ENCODE measurements around the gene SEC24C. TPM values are rescaled to one million over a fixed set of nuclear protein-coding genes. Genes with fewer than 3 reads are reported as not detected.

SEC24C gene
- total RNA-seq, 2 donors from 2014 or later: 152 to 172 TPM

DNA sequence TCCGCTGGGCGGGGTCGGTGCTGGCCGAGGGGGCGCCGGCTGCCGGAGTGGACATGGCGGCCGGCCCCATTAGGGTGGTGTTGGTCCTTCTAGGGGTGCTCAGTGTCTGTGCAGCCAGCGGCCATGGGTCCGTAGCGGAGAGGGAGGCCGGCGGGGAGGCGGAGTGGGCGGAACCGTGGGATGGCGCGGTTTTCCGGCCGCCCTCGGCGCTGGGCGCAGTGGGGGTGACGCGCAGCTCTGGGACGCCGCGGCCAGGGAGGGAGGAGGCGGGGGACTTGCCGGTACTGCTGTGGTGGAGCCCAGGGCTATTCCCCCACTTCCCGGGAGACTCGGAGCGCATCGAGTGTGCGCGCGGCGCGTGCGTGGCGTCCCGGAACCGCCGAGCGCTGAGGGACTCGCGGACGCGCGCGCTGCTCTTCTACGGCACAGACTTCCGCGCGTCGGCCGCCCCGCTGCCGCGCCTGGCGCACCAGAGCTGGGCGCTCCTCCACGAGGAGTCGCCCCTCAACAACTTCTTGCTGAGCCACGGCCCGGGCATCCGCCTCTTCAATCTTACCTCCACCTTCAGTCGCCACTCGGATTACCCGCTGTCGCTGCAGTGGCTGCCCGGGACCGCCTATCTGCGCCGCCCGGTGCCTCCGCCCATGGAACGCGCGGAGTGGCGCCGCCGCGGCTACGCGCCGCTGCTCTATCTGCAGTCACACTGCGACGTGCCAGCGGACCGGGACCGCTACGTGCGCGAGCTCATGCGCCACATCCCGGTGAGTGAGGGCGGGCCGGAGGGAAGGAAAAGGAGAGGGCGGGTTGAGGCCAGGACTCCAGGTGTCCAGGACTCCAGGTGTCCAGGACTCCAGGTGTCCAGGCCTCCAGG, 28.3 kb downstream of the SEC24C start:
- no peaks in the 10 kb centered on the region for H3K9me3 Mint-ChIP-seq
- peaks cover 54% of the 10 kb centered on the region for H3K36me3 Mint-ChIP-seq
- DNase-seq (ENCODE audit: low spot score) (peak; percentile 96), ATAC-seq (peak; percentile 90 to 93)
- H3K4me1 Mint-ChIP-seq (ENCODE audit: low read depth in 2 of 2): peaks cover 50% of the 10 kb centered on the region in 2 donors
- peak overlapping the region; percentile 78 to 79 for H3K27ac Mint-ChIP-seq
- no peaks in the 10 kb centered on the region for H3K27me3 Mint-ChIP-seq
- peak overlapping the region; percentile 93 for H3K4me3 Mint-ChIP-seq

GRCh38 chr10:73773152-73773879, 29.1 kb downstream of the SEC24C start:
- Mint-ChIP-seq H3K36me3 (peaks cover 48% of the 10 kb centered on the region), H3K27ac (peak overlapping the region; percentile 78 to 79), H3K4me1 (ENCODE audit: low read depth in 2 of 2) (peaks cover 51 to 52% of the 10 kb centered on the region in 2 donors), H3K9me3 (no peaks in the 10 kb centered on the region), H3K27me3 (no peaks in the 10 kb centered on the region), H3K4me3 (peak overlapping the region; percentile 93)
- ATAC-seq (no peak), DNase-seq (ENCODE audit: low spot score) (no peak)

- H3K4me3 Mint-ChIP-seq: peak overlapping the region; percentile 93
- H3K36me3 Mint-ChIP-seq: peaks cover 42% of the 10 kb centered on the region
- H3K27ac Mint-ChIP-seq: peak overlapping the region; percentile 78 to 79
- H3K9me3 Mint-ChIP-seq: no peaks in the 10 kb centered on the region
- ATAC-seq (peak; percentile 3 to 8), DNase-seq (ENCODE audit: low spot score) (peak; percentile 76)
- no peaks in the 10 kb centered on the region for H3K27me3 Mint-ChIP-seq
- H3K4me1 Mint-ChIP-seq (ENCODE audit: low read depth in 2 of 2): peaks cover 44 to 45% of the 10 kb centered on the region in 2 donors
Measured at GRCh38 chr10:73774637-73775036, 30.5 kb downstream of the SEC24C start.

DNA sequence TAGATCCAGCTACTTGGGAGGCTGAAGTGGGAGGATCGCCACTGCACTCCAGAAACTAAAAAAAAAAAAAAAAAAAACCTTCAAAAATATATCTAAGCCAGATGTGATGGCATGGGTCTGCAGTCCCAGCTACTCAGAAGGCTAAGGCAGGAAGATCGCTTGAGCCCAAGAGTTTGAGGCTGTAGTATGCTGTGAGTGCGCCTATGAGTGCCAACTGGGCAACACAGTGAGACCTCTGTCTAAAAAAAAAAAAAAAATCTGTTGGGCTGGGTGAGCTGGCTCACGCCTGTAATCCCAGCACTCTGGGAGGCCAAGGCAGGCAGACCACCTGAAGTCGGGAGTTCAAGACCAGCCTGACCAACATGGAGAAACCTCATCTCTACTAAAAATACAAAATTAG, 34.8 kb downstream of the SEC24C start:
- Mint-ChIP-seq H3K9me3 (no peaks in the 10 kb centered on the region), H3K4me1 (ENCODE audit: low read depth in 2 of 2) (peaks cover 47 to 63% of the 10 kb centered on the region in 2 donors), H3K27ac (no peak overlapping the region), H3K36me3 (peaks cover 36% of the 10 kb centered on the region), H3K4me3 (no peak overlapping the region), H3K27me3 (no peaks in the 10 kb centered on the region)
- no peak for ATAC-seq
- no peak for DNase-seq (ENCODE audit: low spot score)

DNA sequence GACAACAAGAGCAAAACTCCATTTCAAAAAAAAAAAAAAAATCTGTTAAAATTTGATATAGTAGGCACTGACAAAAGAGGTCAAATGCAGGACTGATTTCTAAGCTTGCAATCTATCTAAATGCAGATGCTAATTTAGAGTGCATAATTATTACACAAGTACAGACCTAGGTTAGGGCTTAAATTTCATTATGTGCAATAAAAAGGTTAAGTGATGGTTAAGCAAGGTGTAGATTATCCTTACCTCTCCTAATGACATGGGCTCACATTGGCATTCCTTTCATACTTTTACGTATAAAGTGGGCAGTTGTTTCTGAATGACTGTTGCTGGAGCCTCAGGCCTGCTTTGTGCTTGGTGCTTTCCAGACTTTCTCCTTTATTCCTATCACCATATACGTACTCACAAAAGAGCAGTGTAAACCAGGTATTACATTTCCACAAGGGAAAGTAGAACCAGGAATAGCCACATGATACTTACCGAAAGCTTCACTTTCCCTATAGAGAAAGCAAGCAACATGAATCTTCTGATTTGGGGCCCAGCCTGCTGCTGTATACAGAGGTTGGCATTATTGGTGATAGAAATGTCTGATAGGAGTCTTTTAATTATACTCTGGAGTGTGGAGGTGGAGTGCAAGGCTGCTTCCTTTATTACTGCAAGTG, 35.5 kb downstream of the SEC24C start:
- ATAC-seq: no peak
- Mint-ChIP-seq H3K27me3 (no peaks in the 10 kb centered on the region), H3K36me3 (peaks cover 30% of the 10 kb centered on the region), H3K27ac (peak overlapping the region; percentile 98), H3K4me1 (ENCODE audit: low read depth in 2 of 2) (peaks cover 44 to 57% of the 10 kb centered on the region in 2 donors), H3K9me3 (no peaks in the 10 kb centered on the region), H3K4me3 (peak overlapping the region; percentile 98)
- DNase-seq (ENCODE audit: low spot score): no peak

- Mint-ChIP-seq H3K27ac (peak overlapping the region; percentile 98), H3K36me3 (peaks cover 25% of the 10 kb centered on the region), H3K9me3 (no peaks in the 10 kb centered on the region), H3K27me3 (no peaks in the 10 kb centered on the region), H3K4me1 (ENCODE audit: low read depth in 2 of 2) (peaks cover 45 to 56% of the 10 kb centered on the region in 2 donors), H3K4me3 (peak overlapping the region; percentile 98)
- ATAC-seq (no peak), DNase-seq (ENCODE audit: low spot score) (no peak)
Measured at GRCh38 chr10:73780301-73780700, 36.1 kb downstream of the SEC24C start.

- H3K36me3 Mint-ChIP-seq: peaks cover 19% of the 10 kb centered on the region
- H3K4me1 Mint-ChIP-seq (ENCODE audit: low read depth in 2 of 2): peaks cover 43 to 57% of the 10 kb centered on the region in 2 donors
- DNase-seq (ENCODE audit: low spot score) (no peak), ATAC-seq (no peak)
- peak overlapping the region; percentile 98 for H3K27ac Mint-ChIP-seq
- H3K9me3 Mint-ChIP-seq: no peaks in the 10 kb centered on the region
- peak overlapping the region; percentile 98 for H3K4me3 Mint-ChIP-seq
- no peaks in the 10 kb centered on the region for H3K27me3 Mint-ChIP-seq
Measured at GRCh38 chr10:73780966-73781365, 36.8 kb downstream of the SEC24C start.

GRCh38 chr10:73781548-73781878, 37.3 kb downstream of the SEC24C start:
- DNase-seq (ENCODE audit: low spot score) (no peak), ATAC-seq (peak in 1 of 2 donors; percentile 17)
- Mint-ChIP-seq H3K4me1 (ENCODE audit: low read depth in 2 of 2) (peaks cover 48 to 62% of the 10 kb centered on the region in 2 donors), H3K27ac (peak overlapping the region; percentile 98), H3K27me3 (no peaks in the 10 kb centered on the region), H3K9me3 (no peaks in the 10 kb centered on the region), H3K4me3 (peak overlapping the region; percentile 98), H3K36me3 (peaks cover 19% of the 10 kb centered on the region)

DNA sequence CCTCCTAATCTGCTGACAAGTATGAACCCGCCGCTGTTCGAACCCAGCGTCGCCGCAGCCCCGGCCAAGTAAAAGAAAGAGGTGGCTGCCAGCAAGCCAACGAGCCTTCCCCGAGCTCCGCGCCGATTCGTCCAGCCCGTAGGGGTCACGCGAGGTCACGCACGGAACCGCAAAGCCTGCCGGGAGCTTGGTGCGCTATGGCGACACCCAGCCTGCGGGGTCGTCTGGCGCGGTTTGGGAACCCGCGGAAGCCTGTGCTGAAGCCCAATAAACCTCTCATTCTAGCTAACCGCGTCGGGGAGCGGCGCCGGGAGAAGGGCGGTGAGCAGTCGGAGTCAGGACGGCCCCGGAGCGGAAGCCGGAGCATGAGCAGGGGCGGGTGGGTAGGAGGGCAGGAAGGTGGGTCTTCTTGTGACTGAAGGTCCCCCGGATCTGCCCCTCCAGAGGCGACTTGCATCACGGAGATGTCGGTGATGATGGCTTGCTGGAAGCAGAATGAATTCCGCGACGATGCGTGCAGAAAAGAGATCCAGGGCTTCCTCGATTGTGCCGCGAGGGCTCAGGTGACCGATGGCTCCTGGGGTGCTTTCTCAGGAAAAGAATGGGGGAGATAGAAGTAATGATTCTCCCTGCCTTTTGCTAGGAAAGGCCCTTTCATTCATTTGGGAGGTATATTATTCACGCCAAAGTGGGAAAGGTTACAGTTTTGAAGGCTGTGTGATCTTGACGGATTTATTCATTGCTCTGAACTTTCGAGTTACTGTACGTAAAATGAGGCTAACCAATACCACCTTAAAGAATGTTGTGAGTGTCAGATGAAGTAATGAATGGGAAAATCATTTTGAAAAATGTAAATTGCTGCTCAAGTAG, 37.9 kb downstream of the SEC24C start, which contains the start of gene CHCHD1:
Gene CHCHD1, plus strand, starts transcription at position 170 of the 870 bp plus-strand sequence. Its CDS starts 28 bp downstream, at position 198.
- peaks cover 47 to 60% of the 10 kb centered on the region in 2 donors for H3K4me1 Mint-ChIP-seq (ENCODE audit: low read depth in 2 of 2)
- no peaks in the 10 kb centered on the region for H3K9me3 Mint-ChIP-seq
- peaks cover 14% of the 10 kb centered on the region for H3K36me3 Mint-ChIP-seq
- no peaks in the 10 kb centered on the region for H3K27me3 Mint-ChIP-seq
- peak; percentile 81 to 87 for ATAC-seq
- H3K27ac Mint-ChIP-seq: peak within 1 kb of the TSS; percentile 98
- peak; percentile 92 for DNase-seq (ENCODE audit: low spot score)
- H3K4me3 Mint-ChIP-seq: peak within 1 kb of the TSS; percentile 98

- peaks cover 14% of the 10 kb centered on the region for H3K36me3 Mint-ChIP-seq
- DNase-seq (ENCODE audit: low spot score) (no peak), ATAC-seq (no peak)
- H3K4me3 Mint-ChIP-seq: peak overlapping the region; percentile 98
- peak overlapping the region; percentile 98 for H3K27ac Mint-ChIP-seq
- no peaks in the 10 kb centered on the region for H3K27me3 Mint-ChIP-seq
- no peaks in the 10 kb centered on the region for H3K9me3 Mint-ChIP-seq
- peaks cover 47 to 54% of the 10 kb centered on the region in 2 donors for H3K4me1 Mint-ChIP-seq (ENCODE audit: low read depth in 2 of 2)
Measured at GRCh38 chr10:73782749-73783085, 38.5 kb downstream of the SEC24C start.

DNA sequence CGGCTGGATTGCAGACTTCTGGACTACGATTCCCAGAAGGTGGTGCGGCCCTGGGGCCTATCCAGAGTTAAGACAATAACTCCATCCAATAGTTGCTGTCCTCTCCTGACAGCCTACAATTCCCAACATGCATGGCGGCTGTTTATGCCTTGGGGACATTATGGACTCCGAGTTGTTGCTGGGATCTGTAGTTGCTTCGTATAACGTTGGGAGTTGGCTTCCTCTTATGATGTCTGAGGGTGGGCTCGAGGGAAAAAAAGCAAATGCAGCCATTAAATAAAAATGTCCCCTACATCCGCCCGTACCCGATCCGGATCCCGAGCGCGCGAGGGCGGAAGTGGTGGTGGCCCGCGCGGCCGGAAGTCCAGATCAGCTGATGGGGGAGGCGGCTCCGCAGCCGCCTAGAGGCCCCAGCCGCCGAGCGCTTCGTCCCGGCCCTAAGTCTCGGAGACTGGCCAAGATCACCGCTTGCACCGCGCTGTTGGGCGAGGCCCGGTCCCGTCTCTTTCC, 41.1 kb downstream of the SEC24C start, which contains the start of gene ZSWIM8:
Gene ZSWIM8, plus strand, starts transcription at position 396 of the 510 bp plus-strand sequence. CDS start 273 bp downstream, outside the sequence.
- peak; percentile 89 to 91 for ATAC-seq
- DNase-seq (ENCODE audit: low spot score): peak; percentile 86
- Mint-ChIP-seq H3K27ac (peak within 1 kb of the TSS; percentile 86 to 93), H3K9me3 (no peaks in the 10 kb centered on the region), H3K4me3 (peak within 1 kb of the TSS; percentile 98), H3K4me1 (ENCODE audit: low read depth in 2 of 2) (peaks cover 47 to 52% of the 10 kb centered on the region in 2 donors), H3K36me3 (peaks cover 9% of the 10 kb centered on the region), H3K27me3 (no peaks in the 10 kb centered on the region)

GRCh38 chr10:73785721-73786511, 41.7 kb downstream of the SEC24C start:
- peak overlapping the region; percentile 98 for H3K4me3 Mint-ChIP-seq
- peaks cover 42 to 45% of the 10 kb centered on the region in 2 donors for H3K4me1 Mint-ChIP-seq (ENCODE audit: low read depth in 2 of 2)
- ATAC-seq: peak; percentile 7 to 41
- peak; percentile 63 for DNase-seq (ENCODE audit: low spot score)
- H3K36me3 Mint-ChIP-seq: peaks cover 11% of the 10 kb centered on the region
- H3K27me3 Mint-ChIP-seq: no peaks in the 10 kb centered on the region
- H3K27ac Mint-ChIP-seq: peak overlapping the region; percentile 86 to 93
- H3K9me3 Mint-ChIP-seq: no peaks in the 10 kb centered on the region
